ENCODE data around the gene KRTAP9-1.
"Not testable (repeated sequence)": the region's sequence is repeated elsewhere in the genome, so short reads cannot be mapped to it uniquely, and the experiment has no call there.

Gene KRTAP9-1

GRCh38 chr17:41189837-41190318, at the start of gene KRTAP9-1:
Gene KRTAP9-1 (plus strand): TSS chr17:41189887. CDS start chr17:41189887, 0 bp downstream.
- not testable (repeated sequence) for DNase-seq

GRCh38 chr17:41140360-41141131, 49.1 kb upstream of the KRTAP9-1 start, which contains the start of gene KRTAP4-6:
Gene KRTAP4-6 (minus strand): TSS chr17:41140544. CDS start chr17:41140487, 57 bp downstream.
- no peak for DNase-seq

- DNase-seq = no peak
Observed at GRCh38 chr17:41141361-41141760, 48.3 kb upstream of the KRTAP9-1 start.

GRCh38 chr17:41144846-41145245, 44.8 kb upstream of the KRTAP9-1 start:
- no peak for DNase-seq

GRCh38 chr17:41145261-41145660, 44.4 kb upstream of the KRTAP9-1 start:
- no peak for DNase-seq

GRCh38 chr17:41147531-41148204, 42.0 kb upstream of the KRTAP9-1 start:
- DNase-seq = no peak

GRCh38 chr17:41148971-41149651, 40.6 kb upstream of the KRTAP9-1 start:
- DNase-seq = not testable (repeated sequence)

GRCh38 chr17:41149652-41149985, 40.1 kb upstream of the KRTAP9-1 start, which contains the start of gene KRTAP4-5:
Gene KRTAP4-5 (minus strand): TSS chr17:41149825. CDS start chr17:41149767, 58 bp downstream.
- DNase-seq = no peak

GRCh38 chr17:41150026-41150425, 39.7 kb upstream of the KRTAP9-1 start:
- no peak for DNase-seq

- no peak for DNase-seq
Observed at GRCh38 chr17:41151525-41151924, 38.2 kb upstream of the KRTAP9-1 start.

GRCh38 chr17:41153856-41154255, 35.8 kb upstream of the KRTAP9-1 start:
- peak in 4 of 58 donors; percentile 3 to 37 (median 12) for DNase-seq

- DNase-seq = not testable (repeated sequence)
Observed at GRCh38 chr17:41160190-41160589, 29.5 kb upstream of the KRTAP9-1 start.

GRCh38 chr17:41160648-41161047, 29.0 kb upstream of the KRTAP9-1 start, which contains the start of gene KRTAP4-4:
Gene KRTAP4-4 (minus strand): TSS chr17:41160748. CDS start chr17:41160691, 57 bp downstream.
- DNase-seq = no peak

- DNase-seq = no peak
Observed at GRCh38 chr17:41163828-41164227, 25.9 kb upstream of the KRTAP9-1 start.

- no peak for DNase-seq
Observed at GRCh38 chr17:41167561-41167960, 22.1 kb upstream of the KRTAP9-1 start.

- no peak for DNase-seq
Observed at GRCh38 chr17:41168121-41168520, 21.6 kb upstream of the KRTAP9-1 start, which contains the start of gene KRTAP4-3. Gene KRTAP4-3 (minus strand): TSS chr17:41168221. CDS start chr17:41168172, 49 bp downstream.

- DNase-seq = no peak
Observed at GRCh38 chr17:41171886-41172285, 17.8 kb upstream of the KRTAP9-1 start.

GRCh38 chr17:41176744-41177387, 12.8 kb upstream of the KRTAP9-1 start:
- DNase-seq = no peak

- DNase-seq = no peak
Observed at GRCh38 chr17:41177727-41178271, 11.9 kb upstream of the KRTAP9-1 start, which contains the start of gene KRTAP4-2. Gene KRTAP4-2 (minus strand): TSS chr17:41178221. CDS start chr17:41178164, 57 bp downstream.

GRCh38 chr17:41178341-41178740, 11.3 kb upstream of the KRTAP9-1 start:
- no peak for DNase-seq

Measured in anterior cingulate cortex (tissue), 58 donors.